Uterus (tissue), 2 donors: ENCODE data around the gene CRYBG2.

ENCODE experiments used
- POLR2A ChIP-seq, 2 donors: fragments of 450-650 bp; IDR thresholded peaks; one replicate each; pipeline ENCODE4 v1.6.1; 2016; ENCODE audit warnings: antibody characterized with exemption in 2 of 2, mild to moderate bottlenecking in 1 of 2, moderate library complexity in 1 of 2
- TF ChIP-seq, protein P1 (sequence below), 4 experiments: fragments of 200-600 bp in 2 of 4; fragments of 450-650 bp in 2 of 4; sonication (generic) in 2 of 4; IDR thresholded peaks; one replicate each; pipeline ENCODE4 v1.5.1; 2016 to 2019; ENCODE audit warnings: antibody characterized with exemption in 4 of 4, mild to moderate bottlenecking in 2 of 4, moderate library complexity in 1 of 4

DNA sequence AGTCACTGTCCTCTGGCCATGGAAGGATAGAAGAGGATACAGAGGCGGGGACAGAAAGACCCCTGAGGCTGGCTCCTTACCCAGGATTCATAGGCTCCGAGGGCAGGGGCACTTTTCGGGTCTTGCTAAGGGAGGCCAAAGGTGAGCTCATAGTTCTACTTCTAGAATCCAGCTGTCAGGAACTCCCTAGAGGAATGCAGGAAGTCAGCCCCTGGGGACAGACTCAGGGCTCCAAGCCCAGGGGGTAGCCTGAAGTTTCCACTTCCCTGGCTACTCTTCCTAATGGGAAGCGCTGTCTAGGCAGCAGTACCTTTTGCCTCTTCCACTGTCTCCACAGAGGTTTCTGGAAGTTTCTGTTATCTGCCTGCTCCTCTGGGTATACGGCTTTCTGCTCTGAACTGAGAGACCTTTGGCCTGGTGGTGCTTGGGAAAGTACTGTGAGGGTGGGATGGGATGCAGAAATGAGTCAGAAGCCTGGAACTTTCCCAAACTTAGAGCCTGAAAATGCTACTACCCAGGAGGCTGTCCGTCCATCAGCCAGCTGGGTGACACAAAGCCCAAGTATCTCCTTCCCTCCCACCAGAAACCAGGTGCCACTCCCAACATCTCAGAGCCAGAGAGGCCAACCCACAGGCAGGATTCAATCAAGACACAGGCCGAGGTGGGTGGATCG, 51.1 kb downstream of the CRYBG2 start:
- TF ChIP-seq, protein P1, sequence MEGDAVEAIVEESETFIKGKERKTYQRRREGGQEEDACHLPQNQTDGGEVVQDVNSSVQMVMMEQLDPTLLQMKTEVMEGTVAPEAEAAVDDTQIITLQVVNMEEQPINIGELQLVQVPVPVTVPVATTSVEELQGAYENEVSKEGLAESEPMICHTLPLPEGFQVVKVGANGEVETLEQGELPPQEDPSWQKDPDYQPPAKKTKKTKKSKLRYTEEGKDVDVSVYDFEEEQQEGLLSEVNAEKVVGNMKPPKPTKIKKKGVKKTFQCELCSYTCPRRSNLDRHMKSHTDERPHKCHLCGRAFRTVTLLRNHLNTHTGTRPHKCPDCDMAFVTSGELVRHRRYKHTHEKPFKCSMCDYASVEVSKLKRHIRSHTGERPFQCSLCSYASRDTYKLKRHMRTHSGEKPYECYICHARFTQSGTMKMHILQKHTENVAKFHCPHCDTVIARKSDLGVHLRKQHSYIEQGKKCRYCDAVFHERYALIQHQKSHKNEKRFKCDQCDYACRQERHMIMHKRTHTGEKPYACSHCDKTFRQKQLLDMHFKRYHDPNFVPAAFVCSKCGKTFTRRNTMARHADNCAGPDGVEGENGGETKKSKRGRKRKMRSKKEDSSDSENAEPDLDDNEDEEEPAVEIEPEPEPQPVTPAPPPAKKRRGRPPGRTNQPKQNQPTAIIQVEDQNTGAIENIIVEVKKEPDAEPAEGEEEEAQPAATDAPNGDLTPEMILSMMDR (IDR thresholded peaks at IDR 0.05) = no peak
- no peak for TF ChIP-seq POLR2A (IDR thresholded peaks at IDR 0.05)
